T-helper 2 cell treated with Interferon-gamma antibody and Interleukin-4, amounts not matched to agents 5 μg/mL and 100 μg/mL, for 36 hours (primary cell): ENCODE results near the gene ICA1.
"Not testable (repeated sequence)": the region's sequence is repeated elsewhere in the genome, so short reads cannot be mapped to it uniquely, and the experiment has no call there.

Experiments used
- DNase-seq: peaks from one replicate; pipeline ENCODE4 v3.0.0; 2021; ENCODE audit warnings: low spot score
- H3K27ac Mint-ChIP-seq: one replicate; pipeline ENCODE4 v1.8.0; 2021; ENCODE audit warnings: mild to moderate bottlenecking, mixed read lengths
- H3K27me3 Mint-ChIP-seq: one replicate; pipeline ENCODE4 v1.8.0; 2021; ENCODE audit warnings: low read depth, mixed read lengths
- H3K36me3 Mint-ChIP-seq: one replicate; pipeline ENCODE4 v1.8.0; 2021; ENCODE audit warnings: low read depth, mixed read lengths
- H3K4me1 Mint-ChIP-seq: one replicate; pipeline ENCODE4 v1.8.0; 2021; ENCODE audit warnings: low read depth, mixed read lengths
- H3K4me3 Mint-ChIP-seq: one replicate; pipeline ENCODE4 v1.8.0; 2022; ENCODE audit warnings: mild to moderate bottlenecking, moderate library complexity, mixed read lengths
- H3K9me3 Mint-ChIP-seq: one replicate; pipeline ENCODE4 v1.8.0; 2021; ENCODE audit warnings: mixed read lengths

ICA1 gene

GRCh38 chr7:8261711-8262695 lies at the start of gene ICA1:
Gene ICA1 (minus strand): TSS chr7:8262167. CDS start chr7:8235926, 26,241 bp downstream.
- no peaks in the 10 kb centered on the region for H3K36me3 Mint-ChIP-seq

GRCh38 chr7:8310876-8311275 lies 48.9 kb upstream of the ICA1 start:
- Mint-ChIP-seq H3K36me3 (no peaks in the 10 kb centered on the region), H3K4me1 (no peaks in the 10 kb centered on the region), H3K27me3 (peaks cover 16% of the 10 kb centered on the region), H3K9me3 (peaks cover 4% of the 10 kb centered on the region), H3K27ac (no peak overlapping the region), H3K4me3 (no peak overlapping the region)
- no peak for DNase-seq

More at GRCh38 chr7:8261711-8262695, at the start of gene ICA1:
- Mint-ChIP-seq H3K4me3 (peak within 1 kb of the TSS; percentile 71), H3K27ac (no peak within 1 kb of the TSS), H3K9me3 (no peaks in the 10 kb centered on the region), H3K4me1 (peaks cover 6% of the 10 kb centered on the region), H3K27me3 (peaks cover 65% of the 10 kb centered on the region)
- peak; percentile 26 for DNase-seq

- H3K36me3 Mint-ChIP-seq: no peaks in the 10 kb centered on the region
- peaks cover under 1% of the 10 kb centered on the region for H3K27me3 Mint-ChIP-seq
- no peak overlapping the region for H3K27ac Mint-ChIP-seq
- no peak for DNase-seq
- no peaks in the 10 kb centered on the region for H3K9me3 Mint-ChIP-seq
- H3K4me1 Mint-ChIP-seq: no peaks in the 10 kb centered on the region
- no peak overlapping the region for H3K4me3 Mint-ChIP-seq
Observed at GRCh38 chr7:8305625-8306388, 43.8 kb upstream of the ICA1 start.

DNA sequence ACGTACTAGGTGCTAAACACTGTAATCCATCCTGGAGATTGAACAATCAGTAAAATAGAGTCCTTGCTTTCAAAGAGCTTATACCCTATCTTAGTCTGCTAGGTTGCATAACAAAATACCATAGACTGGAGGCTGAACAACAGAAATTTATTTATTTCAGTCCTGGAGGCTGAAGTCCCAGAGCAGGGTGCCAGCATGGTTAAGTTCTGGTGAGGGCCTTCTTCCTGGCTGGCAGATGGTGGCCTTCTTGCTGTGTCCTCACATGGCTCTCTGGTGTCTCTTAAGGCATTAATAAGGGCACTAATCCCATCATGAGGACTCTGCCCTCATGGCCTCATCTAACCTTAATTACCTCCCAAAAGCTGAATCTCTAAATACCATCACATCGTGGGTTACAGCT lies 43.1 kb upstream of the ICA1 start:
- Mint-ChIP-seq H3K4me1 (no peaks in the 10 kb centered on the region), H3K27me3 (peaks cover 2% of the 10 kb centered on the region)

GRCh38 chr7:8303904-8304528 lies 42.0 kb upstream of the ICA1 start:
- Mint-ChIP-seq H3K4me3 (no peak overlapping the region), H3K27me3 (peaks cover 2% of the 10 kb centered on the region), H3K4me1 (no peaks in the 10 kb centered on the region), H3K9me3 (no peaks in the 10 kb centered on the region), H3K27ac (no peak overlapping the region), H3K36me3 (no peaks in the 10 kb centered on the region)
- DNase-seq: no peak

More for the DNA sequence above, 43.1 kb upstream of the ICA1 start:
- DNase-seq: no peak
- no peak overlapping the region for H3K4me3 Mint-ChIP-seq
- H3K27ac Mint-ChIP-seq: no peak overlapping the region
- no peaks in the 10 kb centered on the region for H3K9me3 Mint-ChIP-seq
- H3K36me3 Mint-ChIP-seq: no peaks in the 10 kb centered on the region

GRCh38 chr7:8297023-8297422 lies 35.1 kb upstream of the ICA1 start:
- H3K27me3 Mint-ChIP-seq: peaks cover 25% of the 10 kb centered on the region

GRCh38 chr7:8296362-8296659 lies 34.3 kb upstream of the ICA1 start:
- Mint-ChIP-seq H3K36me3 (no peaks in the 10 kb centered on the region), H3K4me3 (no peak overlapping the region), H3K27me3 (peaks cover 29% of the 10 kb centered on the region), H3K4me1 (peaks cover 3% of the 10 kb centered on the region), H3K27ac (no peak overlapping the region), H3K9me3 (no peaks in the 10 kb centered on the region)
- DNase-seq: no peak

More at GRCh38 chr7:8297023-8297422, 35.1 kb upstream of the ICA1 start:
- H3K27ac Mint-ChIP-seq, H3K36me3 Mint-ChIP-seq, H3K4me3 Mint-ChIP-seq, DNase-seq, H3K4me1 Mint-ChIP-seq, H3K9me3 Mint-ChIP-seq: not testable (repeated sequence)

- H3K4me1 Mint-ChIP-seq: peaks cover 3% of the 10 kb centered on the region
- H3K27ac Mint-ChIP-seq: no peak overlapping the region
- no peaks in the 10 kb centered on the region for H3K9me3 Mint-ChIP-seq
- no peak overlapping the region for H3K4me3 Mint-ChIP-seq
- H3K36me3 Mint-ChIP-seq: no peaks in the 10 kb centered on the region
- peak; percentile 15 for DNase-seq
- peaks cover 29% of the 10 kb centered on the region for H3K27me3 Mint-ChIP-seq
Observed at GRCh38 chr7:8295638-8296361, 33.8 kb upstream of the ICA1 start.

GRCh38 chr7:8291397-8292141 lies 29.6 kb upstream of the ICA1 start:
- no peak overlapping the region for H3K4me3 Mint-ChIP-seq
- no peaks in the 10 kb centered on the region for H3K9me3 Mint-ChIP-seq
- H3K4me1 Mint-ChIP-seq: peaks cover 3% of the 10 kb centered on the region
- H3K36me3 Mint-ChIP-seq: no peaks in the 10 kb centered on the region
- H3K27ac Mint-ChIP-seq: no peak overlapping the region
- H3K27me3 Mint-ChIP-seq: peaks cover 38% of the 10 kb centered on the region
- no peak for DNase-seq

- no peak for DNase-seq
- H3K4me1 Mint-ChIP-seq: peaks cover 1% of the 10 kb centered on the region
- H3K27me3 Mint-ChIP-seq: peaks cover 36% of the 10 kb centered on the region
- no peaks in the 10 kb centered on the region for H3K9me3 Mint-ChIP-seq
- no peaks in the 10 kb centered on the region for H3K36me3 Mint-ChIP-seq
- no peak overlapping the region for H3K27ac Mint-ChIP-seq
- no peak overlapping the region for H3K4me3 Mint-ChIP-seq
Observed at GRCh38 chr7:8290645-8291308, 28.8 kb upstream of the ICA1 start.

GRCh38 chr7:8286118-8286517 lies 24.2 kb upstream of the ICA1 start:
- H3K27ac Mint-ChIP-seq: no peak overlapping the region
- no peak for DNase-seq
- H3K27me3 Mint-ChIP-seq: peaks cover 11% of the 10 kb centered on the region
- no peaks in the 10 kb centered on the region for H3K4me1 Mint-ChIP-seq
- no peak overlapping the region for H3K4me3 Mint-ChIP-seq
- H3K9me3 Mint-ChIP-seq: no peaks in the 10 kb centered on the region
- no peaks in the 10 kb centered on the region for H3K36me3 Mint-ChIP-seq

- H3K4me1 Mint-ChIP-seq: no peaks in the 10 kb centered on the region
- H3K27me3 Mint-ChIP-seq: peaks cover 9% of the 10 kb centered on the region
- no peaks in the 10 kb centered on the region for H3K36me3 Mint-ChIP-seq
- no peaks in the 10 kb centered on the region for H3K9me3 Mint-ChIP-seq
- no peak overlapping the region for H3K4me3 Mint-ChIP-seq
- no peak for DNase-seq
- no peak overlapping the region for H3K27ac Mint-ChIP-seq
Observed at GRCh38 chr7:8285155-8285554, 23.2 kb upstream of the ICA1 start.
